ENCODE results near the gene NRXN2. TPM values are rescaled to one million over a fixed set of nuclear protein-coding genes. Genes with fewer than 3 reads are reported as not detected.

Gene NRXN2
- total and polyA plus RNA-seq, 5 donors from 2014 or later, result 0.42 TPM; not detected in 4

- Mint-ChIP-seq H3K4me3 (no peak overlapping the region), H3K9me3 (no peaks in the 10 kb centered on the region), H3K27me3 (no peaks in the 10 kb centered on the region), H3K36me3 (peaks cover 31% of the 10 kb centered on the region), H3K27ac (no peak overlapping the region), H3K4me1 (peaks cover 0 to 27% (median 8%) of the 10 kb centered on the region in 4 donors)
- Histone ChIP-seq H3K4me3 (ENCODE audit: low read depth, low read length) (no peak overlapping the region), H3K27me3 (ENCODE audit: control insufficient read depth, insufficient read depth, low read length) (no peaks in the 10 kb centered on the region), H3K27ac (ENCODE audit: insufficient read depth, low read length, poor library complexity, severe bottlenecking) (no peak overlapping the region), H3K4me1 (ENCODE audit: control insufficient read depth, insufficient read depth, low read length, poor library complexity, severe bottlenecking) (peaks cover 1% of the 10 kb centered on the region), H3K36me3 (ENCODE audit: control insufficient read depth, insufficient read depth, low read length) (peaks cover 42% of the 10 kb centered on the region), H3K9me3 (ENCODE audit: control insufficient read depth in 2 of 2, low read length in 2 of 2) (no peaks in the 10 kb centered on the region)
- ATAC-seq (ENCODE audit: low read depth in 2 of 2) (no peak), DNase-seq (no peak)
Measured at GRCh38 chr11:64728757-64729365, 5.9 kb upstream of the NRXN2 start.

- Mint-ChIP-seq H3K27ac (no peak overlapping the region), H3K36me3 (peaks cover 25% of the 10 kb centered on the region), H3K9me3 (no peaks in the 10 kb centered on the region), H3K27me3 (peaks cover 6% of the 10 kb centered on the region), H3K4me3 (no peak overlapping the region), H3K4me1 (peaks cover 0 to 27% (median 6%) of the 10 kb centered on the region in 4 donors)
- no peaks in the 10 kb centered on the region for H3K27me3 ChIP-seq (ENCODE audit: control insufficient read depth, insufficient read depth, low read length)
- peaks cover 7% of the 10 kb centered on the region for H3K4me1 ChIP-seq (ENCODE audit: control insufficient read depth, insufficient read depth, low read length, poor library complexity, severe bottlenecking)
- DNase-seq (no peak), ATAC-seq (ENCODE audit: low read depth in 2 of 2) (no peak)
- peaks cover 30% of the 10 kb centered on the region for H3K36me3 ChIP-seq (ENCODE audit: control insufficient read depth, insufficient read depth, low read length)
- no peak overlapping the region for H3K27ac ChIP-seq (ENCODE audit: insufficient read depth, low read length, poor library complexity, severe bottlenecking)
- no peaks in the 10 kb centered on the region for H3K9me3 ChIP-seq (ENCODE audit: control insufficient read depth in 2 of 2, low read length in 2 of 2)
- H3K4me3 ChIP-seq (ENCODE audit: low read depth, low read length), result no peak overlapping the region
Measured at GRCh38 chr11:64726867-64727530, 4.0 kb upstream of the NRXN2 start.

- H3K27me3 ChIP-seq (ENCODE audit: control insufficient read depth, insufficient read depth, low read length), result no peaks in the 10 kb centered on the region
- no peak for ATAC-seq (ENCODE audit: low read depth in 2 of 2)
- no peak overlapping the region for H3K4me3 ChIP-seq (ENCODE audit: low read depth, low read length)
- H3K36me3 ChIP-seq (ENCODE audit: control insufficient read depth, insufficient read depth, low read length), result peaks cover 22% of the 10 kb centered on the region
- Mint-ChIP-seq H3K27ac (no peak overlapping the region), H3K27me3 (peaks cover 13% of the 10 kb centered on the region), H3K4me3 (no peak overlapping the region), H3K9me3 (no peaks in the 10 kb centered on the region), H3K4me1 (peaks cover 0 to 20% (median 6%) of the 10 kb centered on the region in 4 donors), H3K36me3 (peaks cover 17% of the 10 kb centered on the region)
- H3K27ac ChIP-seq (ENCODE audit: insufficient read depth, low read length, poor library complexity, severe bottlenecking), result no peak overlapping the region
- H3K9me3 ChIP-seq (ENCODE audit: control insufficient read depth in 2 of 2, low read length in 2 of 2), result no peaks in the 10 kb centered on the region
- DNase-seq, result no peak
- peaks cover 7% of the 10 kb centered on the region for H3K4me1 ChIP-seq (ENCODE audit: control insufficient read depth, insufficient read depth, low read length, poor library complexity, severe bottlenecking)
Measured at GRCh38 chr11:64726211-64726641, 3.2 kb upstream of the NRXN2 start.

GRCh38 chr11:64724863-64725532, 2.0 kb upstream of the NRXN2 start:
- Mint-ChIP-seq H3K4me1 (peaks cover 0 to 18% (median 5%) of the 10 kb centered on the region in 4 donors), H3K9me3 (no peaks in the 10 kb centered on the region), H3K4me3 (peak overlapping the region in 1 of 4 donors; percentile 39), H3K27me3 (peaks cover 23% of the 10 kb centered on the region), H3K36me3 (peaks cover 11% of the 10 kb centered on the region), H3K27ac (peak overlapping the region in 1 of 3 donors; percentile 27)
- Histone ChIP-seq H3K27me3 (ENCODE audit: control insufficient read depth, insufficient read depth, low read length) (no peaks in the 10 kb centered on the region), H3K27ac (ENCODE audit: insufficient read depth, low read length, poor library complexity, severe bottlenecking) (no peak overlapping the region), H3K9me3 (ENCODE audit: control insufficient read depth in 2 of 2, low read length in 2 of 2) (no peaks in the 10 kb centered on the region), H3K4me3 (ENCODE audit: low read depth, low read length) (no peak overlapping the region), H3K4me1 (ENCODE audit: control insufficient read depth, insufficient read depth, low read length, poor library complexity, severe bottlenecking) (peaks cover 7% of the 10 kb centered on the region), H3K36me3 (ENCODE audit: control insufficient read depth, insufficient read depth, low read length) (peaks cover 11% of the 10 kb centered on the region)
- DNase-seq (no peak), ATAC-seq (ENCODE audit: low read depth in 2 of 2) (no peak)

- ATAC-seq (ENCODE audit: low read depth in 2 of 2) (no peak), DNase-seq (no peak)
- H3K4me1 ChIP-seq (ENCODE audit: control insufficient read depth, insufficient read depth, low read length, poor library complexity, severe bottlenecking), result peaks cover 7% of the 10 kb centered on the region
- H3K27ac ChIP-seq (ENCODE audit: insufficient read depth, low read length, poor library complexity, severe bottlenecking), result peak overlapping the region; percentile 69
- H3K9me3 Mint-ChIP-seq, result no peaks in the 10 kb centered on the region
- no peaks in the 10 kb centered on the region for H3K27me3 ChIP-seq (ENCODE audit: control insufficient read depth, insufficient read depth, low read length)
- no peak overlapping the region for H3K4me3 ChIP-seq (ENCODE audit: low read depth, low read length)
- peaks cover 9% of the 10 kb centered on the region for H3K36me3 ChIP-seq (ENCODE audit: control insufficient read depth, insufficient read depth, low read length)
- H3K27ac Mint-ChIP-seq, result peak overlapping the region in 1 of 3 donors; percentile 48
- peaks cover 10% of the 10 kb centered on the region for H3K36me3 Mint-ChIP-seq
- peak overlapping the region; percentile 43 to 78 (median 69) for H3K4me3 Mint-ChIP-seq
- peaks cover 29% of the 10 kb centered on the region for H3K27me3 Mint-ChIP-seq
- no peaks in the 10 kb centered on the region for H3K9me3 ChIP-seq (ENCODE audit: control insufficient read depth in 2 of 2, low read length in 2 of 2)
- peaks cover 0 to 18% (median 5%) of the 10 kb centered on the region in 4 donors for H3K4me1 Mint-ChIP-seq
Measured at GRCh38 chr11:64723907-64724862, 1.2 kb upstream of the NRXN2 start.

GRCh38 chr11:64722141-64723065, 594 bp downstream of the NRXN2 start:
- no peak for DNase-seq
- H3K4me3 Mint-ChIP-seq, result peak overlapping the region; percentile 31 to 80 (median 50)
- peaks cover 47% of the 10 kb centered on the region for H3K27me3 Mint-ChIP-seq

More at GRCh38 chr11:64722141-64723065, 594 bp downstream of the NRXN2 start:
- ATAC-seq (ENCODE audit: low read depth in 2 of 2), result no peak
- H3K27ac ChIP-seq (ENCODE audit: insufficient read depth, low read length, poor library complexity, severe bottlenecking), result no peak overlapping the region
- no peaks in the 10 kb centered on the region for H3K9me3 ChIP-seq (ENCODE audit: control insufficient read depth in 2 of 2, low read length in 2 of 2)
- peaks cover 4% of the 10 kb centered on the region for H3K36me3 ChIP-seq (ENCODE audit: control insufficient read depth, insufficient read depth, low read length)
- H3K4me3 ChIP-seq (ENCODE audit: low read depth, low read length), result no peak overlapping the region
- H3K9me3 Mint-ChIP-seq, result peaks cover 0 to 1% (median 0%) of the 10 kb centered on the region in 7 donors
- no peaks in the 10 kb centered on the region for H3K27me3 ChIP-seq (ENCODE audit: control insufficient read depth, insufficient read depth, low read length)
- no peaks in the 10 kb centered on the region for H3K36me3 Mint-ChIP-seq
- H3K27ac Mint-ChIP-seq, result no peak overlapping the region
- peaks cover 7% of the 10 kb centered on the region for H3K4me1 ChIP-seq (ENCODE audit: control insufficient read depth, insufficient read depth, low read length, poor library complexity, severe bottlenecking)
- H3K4me1 Mint-ChIP-seq, result peaks cover 0 to 18% (median 5%) of the 10 kb centered on the region in 4 donors
